ENCODE data around the gene CLDN24. TPM values are rescaled to one million over a fixed set of nuclear protein-coding genes. Genes with fewer than 3 reads are reported as not detected.

The CLDN24 gene
- total and polyA plus RNA-seq, 4 donors, result 0.08 TPM; not detected in 3

GRCh38 chr4:183329954-183330742 is 7.9 kb upstream of the CLDN24 start:
- no peak for TF ChIP-seq CTCF (IDR thresholded peaks at IDR 0.05; ENCODE audit: control extremely low read depth, extremely low read depth)
- Histone ChIP-seq H3K9me3 (ENCODE audit: control insufficient read depth in 4 of 4, insufficient read depth in 3 of 4, low read length in 3 of 4) (peaks cover 0 to 5% (median 0%) of the 10 kb centered on the region in 4 donors), H3K27me3 (ENCODE audit: control insufficient read depth in 3 of 3, insufficient read depth in 3 of 3, low read length in 2 of 3) (no peaks in the 10 kb centered on the region), H3K27ac (ENCODE audit: low read depth in 1 of 2, low read length in 1 of 2) (no peak overlapping the region), H3K9ac (ENCODE audit: insufficient read depth in 1 of 2, low read length in 2 of 2) (no peak overlapping the region), H3K4me1 (ENCODE audit: control insufficient read depth in 5 of 5, insufficient read depth in 5 of 5, low read length in 5 of 5) (peaks cover 0 to 5% (median 0%) of the 10 kb centered on the region in 5 donors), H3K4me3 (no peak overlapping the region), H3K36me3 (ENCODE audit: control insufficient read depth in 4 of 4, insufficient read depth in 4 of 4, low read length in 4 of 4) (no peaks in the 10 kb centered on the region)
- DNase-seq, result peak in 1 of 3 donors; percentile 33
- no peak for ATAC-seq (ENCODE audit: insufficient read depth, low FRiP score)
- WGBS, 2 donors, result 83 to 84% methylated on average over 10 of the region's 10 CpGs

GRCh38 chr4:183329244-183329643 is 7.0 kb upstream of the CLDN24 start:
- TF ChIP-seq CTCF (IDR thresholded peaks at IDR 0.05; ENCODE audit: control extremely low read depth, extremely low read depth), result no peak
- no peak overlapping the region for H3K4me3 ChIP-seq
- H3K36me3 ChIP-seq (ENCODE audit: control insufficient read depth in 4 of 4, insufficient read depth in 4 of 4, low read length in 4 of 4), result no peaks in the 10 kb centered on the region
- ATAC-seq (ENCODE audit: insufficient read depth, low FRiP score) (no peak), DNase-seq (no peak)
- no peaks in the 10 kb centered on the region for H3K27me3 ChIP-seq (ENCODE audit: control insufficient read depth in 3 of 3, insufficient read depth in 3 of 3, low read length in 2 of 3)
- 94 to 96% methylated on average over 6 of the region's 6 CpGs for WGBS, 2 donors
- H3K9me3 ChIP-seq (ENCODE audit: control insufficient read depth in 4 of 4, insufficient read depth in 3 of 4, low read length in 3 of 4), result peaks cover 0 to 5% (median 0%) of the 10 kb centered on the region in 4 donors
- H3K9ac ChIP-seq (ENCODE audit: insufficient read depth in 1 of 2, low read length in 2 of 2), result no peak overlapping the region
- H3K4me1 ChIP-seq (ENCODE audit: control insufficient read depth in 5 of 5, insufficient read depth in 5 of 5, low read length in 5 of 5), result peaks cover 0 to 5% (median 0%) of the 10 kb centered on the region in 5 donors
- H3K27ac ChIP-seq (ENCODE audit: low read depth in 1 of 2, low read length in 1 of 2), result no peak overlapping the region

DNA sequence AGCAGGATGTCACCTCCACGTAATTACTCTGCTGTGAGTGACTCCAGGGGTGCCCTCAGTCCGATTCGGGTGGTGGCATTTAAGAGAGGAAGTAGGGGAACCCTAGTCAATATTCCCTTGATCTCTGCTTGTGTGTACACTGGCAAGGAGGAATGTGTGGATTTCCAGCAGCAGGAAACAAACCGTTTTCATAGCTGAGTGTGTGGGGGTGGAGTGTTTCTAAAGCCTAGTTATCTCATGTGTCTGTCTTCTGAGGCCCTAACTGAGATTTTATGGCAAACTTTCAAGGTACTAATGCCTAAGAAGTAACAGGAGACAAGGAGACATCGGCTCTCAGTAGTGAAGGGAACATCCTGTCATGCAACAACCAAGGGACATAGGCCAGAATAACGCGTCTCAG is 6.6 kb upstream of the CLDN24 start:
- H3K9me3 ChIP-seq (ENCODE audit: control insufficient read depth in 4 of 4, insufficient read depth in 3 of 4, low read length in 3 of 4), result peaks cover 0 to 5% (median 0%) of the 10 kb centered on the region in 4 donors
- H3K4me3 ChIP-seq, result no peak overlapping the region
- 49 to 63% methylated on average over 7 of the region's 7 CpGs for WGBS, 2 donors
- H3K27ac ChIP-seq (ENCODE audit: low read depth in 1 of 2, low read length in 1 of 2), result no peak overlapping the region
- TF ChIP-seq CTCF (IDR thresholded peaks at IDR 0.05; ENCODE audit: control extremely low read depth, extremely low read depth), result no peak
- no peaks in the 10 kb centered on the region for H3K36me3 ChIP-seq (ENCODE audit: control insufficient read depth in 4 of 4, insufficient read depth in 4 of 4, low read length in 4 of 4)
- ATAC-seq (ENCODE audit: insufficient read depth, low FRiP score), result no peak
- H3K27me3 ChIP-seq (ENCODE audit: control insufficient read depth in 3 of 3, insufficient read depth in 3 of 3, low read length in 2 of 3), result no peaks in the 10 kb centered on the region
- peaks cover 0 to 5% (median 0%) of the 10 kb centered on the region in 5 donors for H3K4me1 ChIP-seq (ENCODE audit: control insufficient read depth in 5 of 5, insufficient read depth in 5 of 5, low read length in 5 of 5)
- no peak overlapping the region for H3K9ac ChIP-seq (ENCODE audit: insufficient read depth in 1 of 2, low read length in 2 of 2)
- peak in 1 of 3 donors; percentile 55 for DNase-seq

Measured in lung (tissue), 12 donors.